GM18870 (cell line): ENCODE data around the gene PERCC1.

Experiments
- ATAC-seq: cut with Tn5 transposase; IDR thresholded peaks from one replicate; pipeline ENCODE4 v1.9.1; 2021; ENCODE audit warnings: moderate library complexity; ENCODE audit not compliant: unreplicated experiment

The PERCC1 gene

DNA sequence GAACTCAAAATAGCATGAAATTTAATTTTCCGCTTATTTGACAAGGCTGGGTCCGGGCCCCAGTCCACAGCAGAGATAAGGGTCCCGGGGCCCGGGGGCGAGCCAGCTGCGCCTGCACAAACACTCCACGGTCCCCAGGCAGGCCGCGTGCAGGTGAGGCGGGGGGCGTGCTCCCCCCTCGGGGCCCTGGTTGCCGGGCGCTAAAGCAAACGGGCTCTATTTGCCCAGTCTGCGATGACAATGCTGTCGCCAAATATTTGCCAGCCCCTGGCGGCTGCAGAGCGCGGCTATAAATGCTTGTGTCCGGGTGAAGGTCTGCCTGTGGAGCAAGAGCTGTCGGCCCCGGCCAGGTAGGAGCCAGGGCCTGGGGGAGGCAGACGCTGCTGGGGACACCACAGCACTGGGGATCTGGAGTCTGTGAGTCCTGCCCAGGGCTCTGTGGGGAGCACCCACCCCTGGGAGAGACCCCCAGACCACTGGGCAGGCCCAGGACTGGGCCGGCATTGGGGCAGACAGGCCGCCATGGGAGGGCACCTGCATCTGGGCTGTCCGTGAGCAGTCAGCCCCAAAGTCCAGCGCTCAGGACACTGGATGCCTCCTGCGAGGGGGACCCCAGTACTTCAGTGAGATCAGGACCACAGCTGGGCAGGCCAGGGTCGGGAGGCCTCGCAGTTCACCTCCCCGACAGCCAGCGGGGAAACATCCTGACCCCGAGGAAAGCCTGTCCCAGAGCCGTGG, at the start of gene PERCC1:
Gene PERCC1, plus strand, starts transcription at position 320 of the 738 bp plus-strand sequence. CDS start 1,516 bp downstream, outside the sequence.
- ATAC-seq, result no peak

DNA sequence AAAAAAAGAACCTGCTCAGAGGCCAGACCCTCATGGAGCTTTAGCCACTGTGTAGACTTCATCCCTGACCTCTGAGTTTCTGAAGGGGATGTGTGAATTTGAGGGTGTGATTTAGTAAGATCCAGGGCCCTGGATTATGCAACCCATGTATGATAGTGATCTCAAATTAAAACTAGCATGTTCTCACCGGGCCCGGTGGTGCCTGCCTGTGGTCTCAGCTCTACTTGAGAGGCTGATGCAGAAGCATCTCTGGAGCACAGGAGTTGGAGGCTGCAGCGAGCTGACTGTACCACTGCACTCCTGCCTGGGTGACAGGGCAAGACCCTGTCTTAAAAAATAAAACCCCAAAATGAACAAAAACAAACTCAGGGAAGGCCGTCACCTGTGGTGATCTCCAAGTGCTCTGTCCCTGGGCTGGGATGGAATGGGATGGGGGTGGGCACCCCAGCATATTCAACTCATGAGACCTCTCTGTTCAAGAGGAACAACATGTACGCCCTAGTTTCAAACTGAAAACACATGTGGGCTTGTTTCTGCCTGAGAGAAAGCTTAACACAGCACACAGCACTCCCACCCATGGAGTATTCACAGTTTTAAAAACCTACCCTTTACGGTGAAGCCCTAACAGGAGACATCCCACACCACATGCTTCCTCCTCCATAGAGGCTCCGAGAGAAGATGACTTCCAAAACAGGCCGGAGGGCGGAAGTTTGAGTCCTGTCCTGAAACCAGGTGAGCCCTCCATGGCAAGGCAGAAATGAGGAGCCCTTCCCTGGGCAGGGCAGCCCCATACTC, 49.1 kb upstream of the PERCC1 start:
- no peak for ATAC-seq

DNA sequence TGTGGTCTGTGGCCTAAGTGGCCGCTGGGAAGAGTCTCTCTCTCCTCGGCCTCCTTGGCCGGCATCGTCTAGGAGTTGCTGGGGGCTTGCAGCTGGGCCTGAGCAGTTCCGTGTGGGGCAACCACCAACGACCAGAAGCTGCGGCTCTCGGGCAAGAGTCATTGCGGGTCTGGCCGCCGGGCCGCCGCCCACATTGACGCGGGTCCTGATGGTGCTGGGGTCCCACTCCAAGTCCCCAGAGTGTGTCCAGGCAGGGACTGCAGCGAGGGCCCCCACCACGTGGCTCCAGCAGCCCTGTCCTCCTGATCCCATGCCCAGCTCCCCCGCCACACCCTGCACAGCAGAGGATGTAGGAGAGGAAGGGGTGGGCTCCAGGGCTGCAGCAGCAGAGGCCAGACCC, 47.3 kb upstream of the PERCC1 start:
- ATAC-seq, result no peak

DNA sequence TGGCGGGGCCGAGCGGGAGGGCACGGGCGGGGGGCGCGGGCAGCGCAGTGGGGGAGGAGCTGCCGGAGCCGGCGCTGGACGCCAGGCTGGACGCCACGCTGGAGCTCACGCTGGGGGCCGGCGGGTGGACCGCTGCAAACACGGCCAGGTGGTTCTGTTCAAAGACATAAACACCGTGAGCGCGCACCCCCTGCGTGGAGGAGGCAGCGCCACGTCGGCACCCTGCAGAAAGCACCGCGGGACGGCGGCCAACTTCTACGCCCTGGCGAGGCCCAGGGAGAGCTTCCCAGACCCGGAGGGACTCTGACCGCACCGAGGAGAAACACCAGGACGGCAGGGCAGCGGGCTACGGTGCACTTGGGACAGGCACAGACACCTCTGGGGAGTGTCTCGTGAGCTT, 45.6 kb upstream of the PERCC1 start:
- ATAC-seq, result no peak

DNA sequence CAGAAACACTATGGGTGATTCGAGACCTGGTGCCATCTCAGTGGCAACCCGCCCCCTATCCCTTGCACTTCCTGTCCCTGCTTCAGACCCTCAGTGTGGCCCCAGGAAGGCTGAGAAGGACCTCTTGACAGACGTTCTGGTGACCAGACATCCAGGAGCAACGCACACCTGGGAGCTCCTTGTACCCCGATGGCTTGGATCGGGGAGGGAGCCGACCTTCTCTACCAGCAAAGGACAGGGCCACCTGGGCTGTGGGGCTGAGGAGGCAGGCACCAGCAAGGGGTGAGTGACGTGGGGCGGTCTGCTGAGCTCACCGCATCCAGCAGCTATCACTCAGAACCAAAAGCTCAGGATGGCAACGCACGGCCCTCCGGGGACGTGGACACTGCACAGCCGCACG, 43.5 kb upstream of the PERCC1 start:
- ATAC-seq, result no peak

DNA sequence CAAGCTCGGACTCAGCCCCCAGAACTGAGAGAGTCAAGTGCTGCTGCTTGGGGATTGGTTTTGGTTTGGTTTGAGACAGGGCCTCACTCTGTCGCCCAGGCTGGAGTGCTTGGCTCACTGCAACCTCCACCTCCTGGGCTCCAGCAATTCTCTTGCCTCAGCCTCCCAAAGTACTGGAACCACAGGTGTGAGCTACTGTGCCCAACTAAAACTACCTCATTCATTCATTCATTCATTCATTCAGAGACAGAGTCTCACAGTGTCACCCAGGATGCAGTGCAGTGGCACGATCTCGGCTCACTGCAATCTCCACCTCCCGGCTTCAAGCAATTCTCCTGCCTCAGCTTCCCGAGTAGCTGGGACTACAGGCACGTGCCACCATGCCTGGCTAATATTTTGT, 41.1 kb upstream of the PERCC1 start:
- no peak for ATAC-seq

DNA sequence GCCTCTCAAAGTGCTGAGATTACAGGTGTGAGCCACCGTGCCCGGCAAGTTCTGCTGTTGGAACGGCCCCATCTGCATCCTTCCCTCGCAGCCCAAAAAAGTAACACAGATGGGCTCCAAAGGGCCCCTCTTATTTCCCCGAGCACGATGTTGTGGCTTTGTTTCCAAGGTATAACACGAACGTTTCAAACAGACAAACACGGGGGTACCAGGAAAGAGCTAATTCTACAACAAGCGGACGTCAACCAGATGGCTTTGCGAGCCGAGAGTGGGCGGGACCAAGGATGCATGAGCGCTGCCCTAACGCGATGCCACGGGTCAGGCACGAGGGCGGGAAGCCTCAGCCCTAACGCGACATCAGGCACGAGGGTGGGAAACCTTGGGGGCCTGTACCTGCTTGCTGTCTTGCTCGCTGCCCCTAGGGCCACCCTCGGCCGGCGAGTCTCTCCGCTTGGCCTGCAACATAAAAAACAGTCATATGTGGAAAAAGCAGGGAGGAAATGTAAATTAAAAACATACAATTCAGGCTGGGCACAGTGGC, 40.6 kb upstream of the PERCC1 start:
- ATAC-seq, result no peak

DNA sequence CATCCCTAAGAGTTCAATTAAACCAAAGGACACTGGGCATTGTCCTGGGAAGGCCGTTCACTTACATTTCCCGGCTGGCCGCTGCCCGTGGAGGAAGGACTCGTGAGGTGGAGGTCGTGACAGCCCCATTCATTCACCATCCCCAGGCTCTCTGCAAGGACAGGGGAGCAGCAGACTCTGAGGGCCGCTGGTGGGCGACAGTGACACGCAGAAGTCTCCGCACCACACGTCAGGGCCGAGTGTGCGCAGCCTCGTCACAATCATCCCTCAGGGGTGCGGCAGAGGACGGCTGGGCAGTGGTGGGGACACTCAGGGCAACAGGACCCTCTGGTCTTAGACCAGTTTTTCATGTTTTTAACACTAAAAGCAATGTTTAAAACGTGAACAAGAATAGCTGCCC, 38.1 kb upstream of the PERCC1 start:
- ATAC-seq, result no peak

DNA sequence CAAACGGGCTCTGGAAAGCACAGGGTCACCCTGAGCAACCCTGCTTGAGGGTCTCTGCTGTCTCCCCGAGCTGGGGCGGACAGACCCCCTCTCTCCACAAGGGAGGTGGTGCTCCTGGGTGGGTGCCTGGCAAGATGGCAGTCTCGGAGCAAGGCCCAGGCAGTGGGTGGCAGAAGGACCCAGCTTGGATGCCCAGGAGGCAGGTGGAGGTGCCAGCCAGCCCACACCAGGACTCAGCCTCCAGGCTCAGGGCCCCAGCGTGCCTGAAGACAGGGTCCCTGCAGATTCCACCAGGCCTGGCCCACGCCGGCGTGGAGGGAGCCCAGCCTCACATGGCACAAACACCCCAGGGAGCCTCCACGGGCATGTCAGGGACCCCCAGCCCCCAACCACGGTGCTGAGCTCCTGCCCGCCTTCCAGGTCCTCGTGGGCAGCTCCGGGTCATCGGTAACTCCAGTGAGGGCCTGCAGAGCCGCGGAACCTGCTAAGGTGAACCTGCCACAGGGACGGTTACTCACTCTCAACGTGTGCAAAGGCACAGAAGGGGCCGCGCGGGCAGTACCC, 37.2 kb upstream of the PERCC1 start:
- no peak for ATAC-seq

DNA sequence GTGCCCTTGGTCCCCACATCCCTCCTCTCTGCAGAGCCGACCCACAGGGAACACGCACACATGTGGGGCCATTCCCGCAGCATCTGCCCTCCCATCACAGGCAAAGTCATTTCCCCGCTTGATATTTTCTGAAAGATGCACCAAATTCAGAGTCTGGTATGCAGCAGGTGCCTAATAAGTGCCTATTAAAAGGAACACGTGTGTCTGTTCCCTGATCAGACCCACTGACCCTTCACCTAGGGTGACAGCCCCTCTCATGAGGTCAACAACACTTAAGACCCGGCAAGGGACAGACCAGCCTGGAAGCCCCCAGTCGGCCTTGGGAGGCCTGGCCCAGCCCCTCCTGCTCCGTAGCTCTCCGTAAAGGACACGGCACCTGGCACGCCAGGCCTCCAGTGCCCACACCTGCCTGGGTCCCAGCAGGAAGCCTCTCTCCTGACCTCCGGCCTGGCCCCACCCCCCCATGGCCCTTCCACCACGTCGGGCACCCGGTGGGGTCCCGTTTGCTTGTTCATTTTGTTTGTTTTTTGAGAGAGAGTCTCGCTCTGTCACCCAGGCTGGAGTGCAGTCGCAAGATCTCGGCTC, 36.4 kb upstream of the PERCC1 start:
- ATAC-seq, result no peak

DNA sequence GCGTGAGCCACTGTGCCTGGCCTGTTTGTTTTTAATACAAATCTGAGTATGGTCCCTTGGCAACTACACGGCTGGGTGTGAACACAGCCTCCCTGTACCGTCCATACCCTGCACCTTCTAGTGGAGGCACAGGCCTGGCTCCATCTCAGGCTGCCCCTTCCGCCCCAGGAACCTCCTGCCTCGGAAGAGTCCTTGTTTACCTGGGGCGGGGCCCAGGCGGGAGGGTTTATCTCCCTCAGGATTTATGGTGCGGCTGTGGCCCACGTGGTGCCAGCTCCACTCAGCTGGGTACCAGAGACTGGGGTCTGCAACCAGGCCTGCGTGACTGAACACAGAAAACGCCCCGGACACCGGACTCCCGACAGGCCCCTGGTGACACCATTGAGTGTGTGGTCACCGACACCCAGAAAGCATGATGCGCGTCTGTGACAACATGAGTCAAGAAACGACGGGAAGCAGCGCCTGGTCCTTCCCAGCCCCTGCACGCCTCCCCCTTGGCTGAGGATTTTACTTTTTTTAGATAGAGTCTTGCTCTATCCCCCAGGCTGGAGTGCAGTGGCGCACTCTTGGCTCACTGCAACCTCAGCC, 35.3 kb upstream of the PERCC1 start:
- no peak for ATAC-seq

DNA sequence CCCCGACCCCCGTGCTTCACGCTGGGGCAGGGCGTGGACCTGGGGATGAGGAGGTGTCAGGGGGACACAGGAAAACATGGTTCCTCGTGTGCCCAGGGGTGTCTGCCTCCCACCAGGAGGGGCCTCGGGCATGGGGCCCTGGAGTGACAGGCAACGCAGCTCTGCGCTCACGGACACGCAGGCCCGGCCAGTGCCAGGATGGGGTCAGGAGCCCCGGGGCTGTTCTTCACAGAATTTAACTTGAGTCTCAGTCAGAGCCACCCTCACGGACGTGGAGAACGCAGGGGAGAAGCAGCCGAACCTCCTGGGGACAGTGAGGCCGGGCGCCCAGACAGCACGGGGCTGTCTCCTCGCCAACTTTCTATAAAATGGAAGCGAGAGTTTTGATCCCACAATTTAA, 33.1 kb upstream of the PERCC1 start:
- ATAC-seq, result no peak

DNA sequence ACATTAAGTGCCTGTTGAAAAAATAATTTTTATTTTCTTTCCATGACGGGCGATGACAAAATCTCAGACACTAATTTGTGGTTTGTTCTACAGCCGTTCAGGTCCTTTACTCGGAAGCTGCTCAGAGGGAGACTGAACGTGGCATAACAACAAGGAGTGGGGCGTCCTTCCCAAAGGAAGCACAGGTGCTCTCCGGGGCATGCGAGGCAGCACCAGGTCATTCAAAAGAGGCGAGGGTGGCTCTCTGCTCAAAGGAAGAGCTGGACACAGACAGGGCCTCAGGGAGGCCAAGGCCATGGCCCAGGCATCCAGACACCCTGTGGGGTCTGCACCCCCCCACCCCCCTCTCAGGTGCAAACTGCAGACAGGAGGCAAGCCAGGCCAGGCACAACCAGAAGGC, 32.5 kb upstream of the PERCC1 start:
- ATAC-seq, result no peak

DNA sequence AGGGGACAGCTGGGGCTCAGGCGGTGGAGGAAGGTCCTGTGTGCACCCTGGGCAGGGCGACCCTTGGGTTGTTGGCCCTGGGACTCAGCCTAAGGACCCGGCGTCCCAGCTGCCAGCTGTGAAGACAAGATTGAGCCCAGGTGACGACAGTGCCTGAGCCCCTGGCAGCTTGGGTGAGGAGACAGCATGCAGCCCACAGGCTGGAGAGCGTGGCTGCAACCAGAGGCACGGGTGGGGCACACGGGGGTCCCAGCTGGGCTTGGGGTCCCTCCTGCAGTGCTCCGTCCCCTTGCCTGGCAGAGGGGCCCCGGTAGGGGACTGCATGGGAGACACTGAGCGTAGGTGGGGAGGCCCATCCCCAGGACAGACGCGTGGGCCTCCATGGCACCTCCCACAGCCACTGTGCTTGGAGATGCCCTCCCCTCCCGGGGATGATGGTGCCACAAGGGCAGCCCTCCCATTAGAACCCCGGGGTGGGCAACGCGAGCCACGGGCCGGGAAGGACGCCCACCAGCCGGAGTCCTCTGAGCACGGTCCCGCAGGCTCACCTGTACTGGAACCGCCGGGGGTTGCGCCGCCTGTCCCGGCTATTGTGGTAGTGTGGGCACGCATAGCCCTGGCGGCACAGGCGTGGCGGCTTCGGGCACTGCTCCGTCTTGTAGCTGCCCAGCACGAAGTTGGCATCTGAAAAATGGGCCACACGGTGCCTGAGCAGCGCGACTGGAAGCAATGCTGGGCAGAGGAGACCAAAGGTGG, 31.9 kb upstream of the PERCC1 start:
- no peak for ATAC-seq

DNA sequence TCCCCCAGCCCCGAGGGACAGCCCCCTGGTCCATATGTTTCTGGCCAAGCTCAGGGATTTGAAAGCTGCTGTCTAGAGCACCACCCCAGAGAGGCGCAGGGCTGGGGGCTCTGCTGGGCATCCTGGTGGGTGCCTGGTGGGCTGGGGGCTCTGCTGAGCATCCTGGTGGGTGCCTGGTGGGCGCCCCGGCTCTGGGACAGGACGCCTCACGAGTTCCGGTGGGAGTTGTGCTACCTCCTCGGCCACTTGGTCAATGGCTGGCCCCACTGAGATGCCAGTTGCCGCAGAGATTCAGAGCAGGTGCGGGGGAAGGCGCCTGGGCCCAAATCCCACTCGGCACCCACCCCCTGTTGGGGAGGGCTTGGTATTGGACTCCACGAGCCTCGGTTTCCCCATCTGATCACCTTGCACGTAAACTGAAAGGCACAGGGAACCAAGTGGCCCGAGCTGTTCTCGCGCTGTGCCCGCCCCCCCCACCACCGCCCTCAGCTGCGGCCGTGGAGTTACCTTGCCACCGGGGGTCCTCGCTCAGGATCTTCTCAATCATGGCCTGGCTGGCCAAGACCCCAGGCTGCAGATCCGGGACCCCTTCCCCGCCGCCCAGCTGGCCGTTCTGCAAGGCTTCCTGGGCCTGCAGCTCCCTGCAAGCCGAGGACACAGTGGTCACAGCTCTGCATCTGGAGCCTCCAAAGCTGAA, 29.7 kb upstream of the PERCC1 start:
- no peak for ATAC-seq

DNA sequence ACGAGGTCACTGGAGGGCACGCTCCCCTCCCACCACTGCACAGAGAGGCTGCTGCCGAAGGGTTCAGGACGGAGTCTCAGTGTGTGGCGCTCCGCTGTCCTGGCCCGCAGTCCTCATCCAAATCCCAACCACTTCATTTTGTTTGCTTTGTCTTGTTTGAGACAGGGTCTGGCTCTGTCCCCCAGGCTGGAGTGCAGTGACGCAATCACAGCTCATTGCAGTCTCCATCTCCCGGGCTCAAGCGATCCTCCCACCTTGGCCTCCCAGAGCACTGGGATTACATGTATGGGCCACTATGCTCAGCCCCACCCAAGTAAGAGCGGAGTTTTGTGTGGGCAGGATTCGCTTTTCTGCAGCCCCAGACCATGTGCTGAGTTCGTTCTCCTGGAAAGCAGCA, 29.1 kb upstream of the PERCC1 start:
- no peak for ATAC-seq

DNA sequence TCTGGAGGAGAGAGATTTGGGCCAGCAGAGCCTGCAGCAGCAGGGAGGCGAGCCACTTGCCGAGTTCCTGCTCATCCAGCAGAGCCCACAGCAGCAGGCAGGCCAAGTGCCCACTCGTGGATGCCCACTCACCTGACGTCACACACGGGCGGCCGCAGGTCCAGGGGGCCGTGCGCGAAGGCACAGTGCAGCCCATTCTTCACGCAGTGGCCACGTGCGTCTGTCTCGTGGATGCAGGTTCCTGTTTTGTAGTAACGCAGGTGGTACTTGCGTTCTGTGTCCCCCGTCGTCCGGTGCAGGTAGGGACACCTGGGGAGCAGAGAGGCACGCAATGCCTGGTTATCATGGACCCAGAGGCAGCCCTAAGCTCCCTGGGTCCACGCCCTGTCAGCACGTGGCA, 27.8 kb upstream of the PERCC1 start:
- no peak for ATAC-seq

DNA sequence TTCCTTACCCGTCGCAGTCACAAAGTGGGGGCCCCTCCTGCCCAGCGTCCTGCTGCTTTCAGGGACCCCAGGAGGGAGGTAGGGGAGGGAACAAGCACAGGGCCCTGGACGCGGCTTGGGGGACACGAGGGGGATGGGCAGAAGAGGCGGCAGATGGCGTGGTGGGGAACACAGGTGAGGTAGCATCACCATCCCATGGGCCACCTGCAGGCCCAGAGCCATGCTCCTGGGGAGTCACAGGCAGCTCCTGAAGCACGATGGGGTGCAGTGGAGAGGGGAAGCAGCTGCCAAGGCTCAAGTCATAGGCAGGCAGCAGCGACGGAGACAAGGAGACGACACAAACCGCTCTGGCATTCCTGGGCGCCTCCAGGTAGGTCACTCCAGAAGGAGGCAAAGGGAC, 27.1 kb upstream of the PERCC1 start:
- ATAC-seq, result no peak

DNA sequence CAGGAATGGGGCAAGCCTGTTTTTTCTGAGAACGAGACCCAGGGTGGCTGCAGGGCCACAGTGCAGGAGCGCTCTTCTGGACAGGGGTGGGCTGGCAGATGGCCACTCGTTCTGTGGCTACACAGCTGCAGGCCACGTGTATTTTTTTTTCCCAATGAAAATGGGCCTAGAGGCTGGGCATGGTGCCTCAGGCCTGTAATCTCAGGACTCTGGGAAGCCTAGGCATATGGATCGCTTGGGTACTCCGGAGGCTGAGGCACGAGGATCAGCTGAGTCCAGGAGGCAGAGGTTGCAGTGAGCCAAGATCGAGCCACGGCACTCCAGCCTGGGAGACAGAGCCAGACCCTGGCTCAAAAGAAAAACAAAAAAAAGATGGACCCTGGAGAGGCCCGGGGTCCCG, 23.1 kb upstream of the PERCC1 start:
- ATAC-seq, result no peak
